Measurements from ENCODE around the gene CEP104.
"Not testable (repeated sequence)": the region's sequence is repeated elsewhere in the genome, so short reads cannot be mapped to it uniquely, and the experiment has no call there.

Gene CEP104

GRCh38 chr1:3825356-3825755, 31.7 kb downstream of the CEP104 start:
- DNase-seq (ENCODE audit: low read depth in 2 of 2) = no peak

- no peak for DNase-seq (ENCODE audit: low read depth in 2 of 2)
Observed at GRCh38 chr1:3824650-3825049, 32.4 kb downstream of the CEP104 start.

- DNase-seq (ENCODE audit: low read depth in 2 of 2) = no peak
Observed at GRCh38 chr1:3822421-3822820, 34.6 kb downstream of the CEP104 start.

GRCh38 chr1:3821908-3822307, 35.1 kb downstream of the CEP104 start:
- DNase-seq (ENCODE audit: low read depth in 2 of 2) = no peak

- DNase-seq (ENCODE audit: low read depth in 2 of 2) = no peak
Observed at GRCh38 chr1:3821447-3821846, 35.6 kb downstream of the CEP104 start.

- no peak for DNase-seq (ENCODE audit: low read depth in 2 of 2)
Observed at GRCh38 chr1:3821004-3821403, 36.0 kb downstream of the CEP104 start.

GRCh38 chr1:3820316-3820715, 36.7 kb downstream of the CEP104 start:
- no peak for DNase-seq (ENCODE audit: low read depth in 2 of 2)

- DNase-seq (ENCODE audit: low read depth in 2 of 2) = no peak
Observed at GRCh38 chr1:3819771-3820200, 37.2 kb downstream of the CEP104 start.

- no peak for DNase-seq (ENCODE audit: low read depth in 2 of 2)
Observed at GRCh38 chr1:3817821-3818597, 39.0 kb downstream of the CEP104 start.

GRCh38 chr1:3817138-3817740, 39.8 kb downstream of the CEP104 start:
- DNase-seq (ENCODE audit: low read depth in 2 of 2) = no peak

- DNase-seq (ENCODE audit: low read depth in 2 of 2) = no peak
Observed at GRCh38 chr1:3816331-3817137, 40.5 kb downstream of the CEP104 start.

- DNase-seq (ENCODE audit: low read depth in 2 of 2) = no peak
Observed at GRCh38 chr1:3814771-3815561, 42.0 kb downstream of the CEP104 start.

GRCh38 chr1:3814065-3814464, 42.9 kb downstream of the CEP104 start:
- no peak for DNase-seq (ENCODE audit: low read depth in 2 of 2)

GRCh38 chr1:3811595-3811911, 45.5 kb downstream of the CEP104 start:
- no peak for DNase-seq (ENCODE audit: low read depth in 2 of 2)

- not testable (repeated sequence) for DNase-seq (ENCODE audit: low read depth in 2 of 2)
Observed at GRCh38 chr1:3810149-3810761, 46.8 kb downstream of the CEP104 start.

- DNase-seq (ENCODE audit: low read depth in 2 of 2) = no peak
Observed at GRCh38 chr1:3809680-3810079, 47.3 kb downstream of the CEP104 start.

- no peak for DNase-seq (ENCODE audit: low read depth in 2 of 2)
Observed at GRCh38 chr1:3807769-3808168, 49.2 kb downstream of the CEP104 start.

GRCh38 chr1:3805038-3805437, 52.0 kb downstream of the CEP104 start:
- no peak for DNase-seq (ENCODE audit: low read depth in 2 of 2)

- not testable (repeated sequence) for DNase-seq (ENCODE audit: low read depth in 2 of 2)
Observed at GRCh38 chr1:3804627-3804944, 52.4 kb downstream of the CEP104 start.

- DNase-seq (ENCODE audit: low read depth in 2 of 2) = no peak
Observed at GRCh38 chr1:3803905-3804626, 52.9 kb downstream of the CEP104 start.

GRCh38 chr1:3800795-3801194, 56.2 kb downstream of the CEP104 start:
- DNase-seq (ENCODE audit: low read depth in 2 of 2) = not testable (repeated sequence)

All from fibroblast of skin of left biceps (primary cell).